ENCODE measurements around the gene DLST.

DLST gene
- 91.6 to 103 (median 95.5) reads per million in 3 donors for total RNA-seq

DNA sequence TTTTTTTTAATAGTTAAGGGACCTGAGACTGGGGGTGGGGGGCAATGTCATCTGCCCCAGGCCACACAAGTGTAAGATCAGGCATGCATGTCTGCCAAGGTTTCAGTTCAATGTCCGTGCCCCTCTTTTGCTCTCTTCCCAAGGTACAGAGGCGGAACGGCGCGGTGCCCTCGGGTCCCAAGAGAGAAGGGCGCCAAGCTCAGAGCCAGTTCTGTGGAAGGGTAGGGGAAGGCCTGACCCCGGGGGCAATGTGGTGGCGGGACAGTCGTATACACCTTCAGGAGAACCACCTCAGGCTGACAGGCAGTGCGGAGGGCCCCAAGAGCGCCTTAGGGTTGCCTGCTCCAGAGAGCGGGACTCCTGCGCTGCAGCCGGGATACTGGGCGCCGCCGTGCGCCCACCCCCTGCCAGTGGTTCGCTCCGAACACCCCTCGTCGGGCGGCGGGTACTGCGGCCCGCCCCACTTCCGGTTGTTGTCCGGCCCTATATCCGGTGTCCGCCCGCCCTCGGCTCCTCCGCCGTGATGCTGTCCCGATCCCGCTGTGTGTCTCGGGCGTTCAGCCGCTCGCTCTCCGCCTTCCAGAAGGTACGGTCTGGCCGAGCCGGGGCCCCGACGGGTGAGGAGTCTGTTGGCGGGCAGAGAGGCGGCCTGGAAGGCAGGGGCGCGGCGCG lies at the start of gene DLST:
DLST (plus strand) TSS at position 486 of the 672 bp plus-strand sequence; CDS start at position 524, 38 bp downstream.
- H3K4me1 ChIP-seq (ENCODE audit: control insufficient read depth, insufficient read depth, low read length, poor library complexity, severe bottlenecking), result peaks cover 18% of the 10 kb centered on the region
- peak within 1 kb of the TSS; percentile 90 for H3K4me3 ChIP-seq (ENCODE audit: insufficient read depth, low read depth, low read length, poor library complexity, severe bottlenecking)

DNA sequence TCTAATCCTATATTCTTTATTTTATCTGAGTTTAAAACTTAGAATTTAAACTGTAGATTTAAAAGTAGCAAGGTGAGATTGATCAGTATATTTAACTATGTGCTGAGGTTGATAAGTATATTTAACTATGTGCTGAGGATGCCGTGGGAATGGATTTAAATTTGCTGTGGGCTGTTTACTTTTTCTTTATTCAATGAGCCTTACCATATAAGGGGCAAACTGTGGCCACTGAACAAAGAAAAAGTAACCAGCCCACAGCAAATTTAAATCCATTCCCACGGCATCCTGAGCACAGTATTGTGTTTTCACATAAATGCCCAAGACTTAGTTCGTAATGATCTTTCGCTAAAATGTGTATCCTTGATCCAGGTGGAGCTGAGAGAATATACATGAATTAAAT lies 48.9 kb upstream of the DLST start:
- DNase-seq, result no peak
- no peaks in the 10 kb centered on the region for H3K9me3 ChIP-seq (ENCODE audit: control insufficient read depth, low read length)

More for the DNA sequence above, at the start of gene DLST:
- H3K27ac ChIP-seq (ENCODE audit: insufficient read depth, low read length, poor library complexity, severe bottlenecking), result peak within 1 kb of the TSS; percentile 93
- H3K27me3 ChIP-seq (replicated peaks; ENCODE audit: control insufficient read depth, insufficient read depth, low read length, poor library complexity, severe bottlenecking), result no peaks in the 10 kb centered on the region
- peak; percentile 69 to 78 (median 72) for DNase-seq
- H3K36me3 ChIP-seq (ENCODE audit: control insufficient read depth, insufficient read depth, low read length), result no peaks in the 10 kb centered on the region
- H3K9me3 ChIP-seq (ENCODE audit: control insufficient read depth, low read length), result no peaks in the 10 kb centered on the region

DNA sequence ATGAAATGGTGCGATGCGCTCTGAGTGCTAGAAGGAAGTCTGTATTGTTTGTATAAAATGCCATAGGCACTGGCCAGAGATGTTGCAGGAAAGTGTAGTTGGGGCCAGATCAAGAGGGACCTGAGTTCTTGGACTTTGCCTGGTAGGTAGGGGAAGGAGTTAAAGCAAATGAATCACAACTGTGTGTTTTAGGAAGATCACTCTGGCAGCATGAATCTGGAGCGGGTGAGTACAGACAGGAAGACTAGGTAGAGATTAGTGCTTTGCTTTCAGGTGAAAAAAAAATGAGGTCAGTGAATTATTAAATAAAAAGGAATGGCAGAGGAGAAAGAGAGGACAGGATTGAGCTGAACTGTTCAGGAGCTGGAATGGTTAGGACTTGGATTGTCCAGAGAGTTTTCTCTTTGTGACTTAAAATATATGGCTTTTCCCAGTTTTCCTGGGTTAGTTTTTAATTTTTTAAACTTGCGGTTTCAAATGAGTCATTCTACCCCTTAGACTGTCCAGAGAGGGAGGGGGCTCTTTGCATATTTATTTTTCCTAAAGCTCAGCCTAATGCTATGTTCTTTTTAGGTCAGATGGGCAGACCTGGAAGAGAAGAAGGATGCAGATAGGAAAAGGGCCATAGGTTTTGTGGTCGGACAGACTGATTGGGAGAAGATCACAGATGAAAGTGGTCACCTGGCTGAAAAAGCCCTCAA lies 46.9 kb upstream of the DLST start:
- H3K27ac ChIP-seq (ENCODE audit: insufficient read depth, low read length, poor library complexity, severe bottlenecking), result no peak overlapping the region
- H3K4me1 ChIP-seq (ENCODE audit: control insufficient read depth, insufficient read depth, low read length, poor library complexity, severe bottlenecking), result peaks cover 23% of the 10 kb centered on the region
- H3K36me3 ChIP-seq (ENCODE audit: control insufficient read depth, insufficient read depth, low read length), result peaks cover 10% of the 10 kb centered on the region
- H3K4me3 ChIP-seq (ENCODE audit: insufficient read depth, low read depth, low read length, poor library complexity, severe bottlenecking), result no peak overlapping the region
- no peak for DNase-seq
- H3K9me3 ChIP-seq (ENCODE audit: control insufficient read depth, low read length), result no peaks in the 10 kb centered on the region
- H3K27me3 ChIP-seq (replicated peaks; ENCODE audit: control insufficient read depth, insufficient read depth, low read length, poor library complexity, severe bottlenecking), result no peaks in the 10 kb centered on the region

More for the DNA sequence above, 48.9 kb upstream of the DLST start:
- H3K4me3 ChIP-seq (ENCODE audit: insufficient read depth, low read depth, low read length, poor library complexity, severe bottlenecking), result no peak overlapping the region
- peaks cover 20% of the 10 kb centered on the region for H3K36me3 ChIP-seq (ENCODE audit: control insufficient read depth, insufficient read depth, low read length)
- no peak overlapping the region for H3K27ac ChIP-seq (ENCODE audit: insufficient read depth, low read length, poor library complexity, severe bottlenecking)
- peaks cover 23% of the 10 kb centered on the region for H3K4me1 ChIP-seq (ENCODE audit: control insufficient read depth, insufficient read depth, low read length, poor library complexity, severe bottlenecking)
- no peaks in the 10 kb centered on the region for H3K27me3 ChIP-seq (replicated peaks; ENCODE audit: control insufficient read depth, insufficient read depth, low read length, poor library complexity, severe bottlenecking)

DNA sequence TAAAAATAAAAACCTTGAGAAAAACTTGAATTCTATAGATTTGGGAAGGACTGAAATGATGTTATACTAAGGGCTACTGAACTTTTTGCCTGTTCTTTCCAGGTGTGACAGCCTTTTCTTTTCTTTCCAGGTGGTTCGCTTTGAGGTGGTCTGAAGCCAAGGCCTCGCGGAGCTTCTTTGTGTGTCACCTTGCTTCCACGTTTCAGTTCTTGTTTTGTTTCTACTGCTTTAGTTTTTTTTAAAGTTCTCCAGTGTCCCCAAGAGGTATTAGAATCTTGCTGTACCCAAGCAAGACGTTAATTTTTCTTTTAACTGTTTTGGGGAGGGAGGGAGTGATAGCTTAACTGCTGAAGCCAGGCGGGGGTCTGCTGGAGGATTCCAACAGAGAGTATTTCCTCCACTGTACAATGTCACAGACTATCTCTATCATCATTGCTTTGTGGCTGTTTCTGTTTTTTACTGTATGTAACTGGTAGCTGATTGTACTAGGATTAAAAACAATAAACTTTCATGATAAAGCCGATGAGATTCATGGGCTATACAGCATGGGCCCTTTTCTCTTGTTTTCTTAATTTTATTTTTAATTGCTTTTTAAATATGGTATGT lies 46.0 kb upstream of the DLST start:
- peaks cover 23% of the 10 kb centered on the region for H3K4me1 ChIP-seq (ENCODE audit: control insufficient read depth, insufficient read depth, low read length, poor library complexity, severe bottlenecking)
- no peaks in the 10 kb centered on the region for H3K27me3 ChIP-seq (replicated peaks; ENCODE audit: control insufficient read depth, insufficient read depth, low read length, poor library complexity, severe bottlenecking)
- no peak overlapping the region for H3K4me3 ChIP-seq (ENCODE audit: insufficient read depth, low read depth, low read length, poor library complexity, severe bottlenecking)
- H3K9me3 ChIP-seq (ENCODE audit: control insufficient read depth, low read length), result no peaks in the 10 kb centered on the region
- DNase-seq, result no peak
- peaks cover 1% of the 10 kb centered on the region for H3K36me3 ChIP-seq (ENCODE audit: control insufficient read depth, insufficient read depth, low read length)
- H3K27ac ChIP-seq (ENCODE audit: insufficient read depth, low read length, poor library complexity, severe bottlenecking), result no peak overlapping the region

DNA sequence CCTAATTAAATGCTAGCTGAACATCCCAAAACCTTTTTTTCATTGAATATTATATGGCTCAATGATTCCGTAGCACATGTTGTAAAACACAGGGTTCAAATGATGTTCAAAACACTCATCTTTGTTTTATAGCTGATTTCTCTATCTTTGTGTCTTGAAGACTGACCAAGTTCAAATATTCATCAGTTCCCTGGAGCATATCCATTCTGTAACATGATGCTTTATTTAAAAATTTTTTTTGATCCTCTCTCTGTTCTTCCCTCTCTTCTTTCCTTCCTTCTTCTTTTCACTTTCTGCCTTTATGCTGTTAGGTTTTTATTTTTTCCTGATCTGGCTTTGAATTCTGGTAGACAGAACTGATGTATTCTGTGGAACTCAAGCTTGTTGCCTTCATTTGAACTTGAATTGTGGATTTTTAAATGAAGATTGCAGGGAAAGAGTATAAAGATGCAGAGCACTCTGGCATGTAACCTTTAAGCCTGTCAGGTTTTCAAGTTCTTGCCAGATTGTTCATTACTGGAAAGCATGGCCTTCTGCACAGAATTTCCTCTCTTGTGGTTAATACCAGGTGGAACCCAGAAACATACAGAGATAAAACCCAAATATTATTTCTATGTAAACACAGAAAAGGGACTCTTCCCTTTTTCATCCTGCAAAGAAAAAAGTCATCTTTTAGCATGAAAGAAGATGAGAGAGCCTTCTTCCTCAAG lies 45.3 kb upstream of the DLST start:
- no peak for DNase-seq
- Histone ChIP-seq H3K36me3 (ENCODE audit: control insufficient read depth, insufficient read depth, low read length) (no peaks in the 10 kb centered on the region), H3K4me1 (ENCODE audit: control insufficient read depth, insufficient read depth, low read length, poor library complexity, severe bottlenecking) (peaks cover 24% of the 10 kb centered on the region), H3K4me3 (ENCODE audit: insufficient read depth, low read depth, low read length, poor library complexity, severe bottlenecking) (no peak overlapping the region), H3K9me3 (ENCODE audit: control insufficient read depth, low read length) (no peaks in the 10 kb centered on the region), H3K27ac (ENCODE audit: insufficient read depth, low read length, poor library complexity, severe bottlenecking) (no peak overlapping the region), H3K27me3 (replicated peaks; ENCODE audit: control insufficient read depth, insufficient read depth, low read length, poor library complexity, severe bottlenecking) (no peaks in the 10 kb centered on the region)

DNA sequence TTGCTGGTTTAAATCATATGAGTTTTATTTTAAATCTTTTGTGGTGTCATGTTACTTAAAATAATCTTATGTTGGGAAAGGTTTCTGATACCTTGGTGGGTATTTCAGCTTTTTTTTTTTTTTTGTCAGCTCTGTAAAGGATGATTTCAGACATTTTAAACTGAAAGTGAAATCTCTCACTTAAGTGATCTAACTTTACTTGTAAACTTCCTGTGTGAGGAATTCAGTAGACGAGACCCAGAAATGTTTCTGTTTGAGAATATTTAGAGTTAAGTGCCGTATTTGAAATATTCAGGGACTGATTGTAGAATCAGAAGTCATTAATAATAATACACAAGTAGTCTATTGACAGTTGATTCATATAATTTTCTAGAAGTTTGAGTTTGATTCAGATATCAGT lies 43.5 kb upstream of the DLST start:
- Histone ChIP-seq H3K4me1 (ENCODE audit: control insufficient read depth, insufficient read depth, low read length, poor library complexity, severe bottlenecking) (peaks cover 33% of the 10 kb centered on the region), H3K9me3 (ENCODE audit: control insufficient read depth, low read length) (no peaks in the 10 kb centered on the region), H3K36me3 (ENCODE audit: control insufficient read depth, insufficient read depth, low read length) (no peaks in the 10 kb centered on the region), H3K27me3 (replicated peaks; ENCODE audit: control insufficient read depth, insufficient read depth, low read length, poor library complexity, severe bottlenecking) (no peaks in the 10 kb centered on the region), H3K27ac (ENCODE audit: insufficient read depth, low read length, poor library complexity, severe bottlenecking) (peak overlapping the region; percentile 73), H3K4me3 (ENCODE audit: insufficient read depth, low read depth, low read length, poor library complexity, severe bottlenecking) (peak overlapping the region; percentile 13)
- DNase-seq, result no peak

DNA sequence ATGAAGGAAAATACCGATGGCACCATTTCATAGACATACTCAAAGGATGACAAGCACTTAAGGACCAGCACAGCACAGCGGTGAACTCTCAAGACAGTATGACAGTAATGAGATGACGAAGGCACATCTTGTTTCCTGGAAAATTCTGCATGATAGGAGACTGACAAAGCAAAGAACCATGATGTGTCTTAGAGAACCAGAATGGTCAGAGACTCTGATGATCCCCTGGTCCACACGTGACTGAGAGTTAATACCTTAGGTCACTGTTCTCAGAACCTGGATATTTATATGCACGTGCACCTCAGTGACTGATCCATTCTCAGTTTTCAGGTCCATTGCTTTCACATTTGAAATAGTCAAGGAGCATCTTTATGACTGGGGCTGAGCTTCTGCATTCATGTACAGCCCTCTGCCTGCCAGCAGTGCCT lies 41.1 kb upstream of the DLST start:
- Histone ChIP-seq H3K4me3 (ENCODE audit: insufficient read depth, low read depth, low read length, poor library complexity, severe bottlenecking) (no peak overlapping the region), H3K4me1 (ENCODE audit: control insufficient read depth, insufficient read depth, low read length, poor library complexity, severe bottlenecking) (peaks cover 30% of the 10 kb centered on the region), H3K27ac (ENCODE audit: insufficient read depth, low read length, poor library complexity, severe bottlenecking) (no peak overlapping the region), H3K27me3 (replicated peaks; ENCODE audit: control insufficient read depth, insufficient read depth, low read length, poor library complexity, severe bottlenecking) (no peaks in the 10 kb centered on the region), H3K9me3 (ENCODE audit: control insufficient read depth, low read length) (no peaks in the 10 kb centered on the region), H3K36me3 (ENCODE audit: control insufficient read depth, insufficient read depth, low read length) (no peaks in the 10 kb centered on the region)
- no peak for DNase-seq

DNA sequence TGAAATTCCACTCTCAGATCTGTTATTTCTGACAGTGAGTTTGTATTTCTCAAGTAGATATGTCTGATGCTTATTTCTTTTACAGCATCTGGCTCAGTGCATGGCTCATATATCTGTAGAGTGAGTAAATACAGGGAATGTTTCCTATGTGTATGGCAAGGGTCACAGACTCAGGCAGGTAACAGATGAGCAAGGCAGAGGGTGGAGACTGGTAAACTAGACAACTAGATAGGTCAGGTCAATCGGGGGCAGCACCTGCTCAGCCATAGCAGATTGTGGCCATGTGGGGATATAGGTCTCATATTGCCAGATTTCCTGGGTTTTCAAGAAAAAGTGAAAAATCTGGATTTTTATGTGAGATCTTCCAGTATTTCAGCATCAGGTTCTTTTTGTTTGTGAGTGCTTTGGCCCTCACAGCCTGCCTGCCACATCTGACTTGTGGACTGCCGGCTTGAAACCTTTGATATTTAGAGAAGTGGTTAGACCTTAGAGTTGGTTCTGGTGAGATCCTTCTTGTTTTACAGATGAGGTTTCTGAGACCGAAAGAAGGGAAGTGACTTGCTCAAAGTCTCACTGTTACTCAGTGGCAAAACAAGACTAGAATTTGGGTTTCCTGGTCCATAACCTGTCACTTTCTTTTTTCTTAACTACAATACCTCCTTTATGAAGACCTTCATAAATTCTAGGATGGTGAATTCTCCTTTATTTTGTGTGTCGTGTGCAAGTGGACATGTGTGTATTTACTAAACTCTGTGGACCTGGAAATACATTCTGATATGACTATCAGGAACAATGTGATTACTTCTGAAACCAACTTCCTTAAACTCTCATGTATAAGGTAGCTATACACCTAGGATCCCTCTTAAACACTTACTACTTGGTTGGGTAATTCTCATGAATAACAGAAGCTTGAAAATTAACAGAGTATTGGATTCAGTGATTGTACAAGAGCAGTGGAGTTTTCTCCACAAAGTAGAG lies 40.2 kb upstream of the DLST start:
- no peak overlapping the region for H3K27ac ChIP-seq (ENCODE audit: insufficient read depth, low read length, poor library complexity, severe bottlenecking)
- no peak for DNase-seq
- peaks cover 21% of the 10 kb centered on the region for H3K4me1 ChIP-seq (ENCODE audit: control insufficient read depth, insufficient read depth, low read length, poor library complexity, severe bottlenecking)
- no peak overlapping the region for H3K4me3 ChIP-seq (ENCODE audit: insufficient read depth, low read depth, low read length, poor library complexity, severe bottlenecking)
- H3K27me3 ChIP-seq (replicated peaks; ENCODE audit: control insufficient read depth, insufficient read depth, low read length, poor library complexity, severe bottlenecking), result no peaks in the 10 kb centered on the region
- H3K9me3 ChIP-seq (ENCODE audit: control insufficient read depth, low read length), result no peaks in the 10 kb centered on the region
- no peaks in the 10 kb centered on the region for H3K36me3 ChIP-seq (ENCODE audit: control insufficient read depth, insufficient read depth, low read length)

DNA sequence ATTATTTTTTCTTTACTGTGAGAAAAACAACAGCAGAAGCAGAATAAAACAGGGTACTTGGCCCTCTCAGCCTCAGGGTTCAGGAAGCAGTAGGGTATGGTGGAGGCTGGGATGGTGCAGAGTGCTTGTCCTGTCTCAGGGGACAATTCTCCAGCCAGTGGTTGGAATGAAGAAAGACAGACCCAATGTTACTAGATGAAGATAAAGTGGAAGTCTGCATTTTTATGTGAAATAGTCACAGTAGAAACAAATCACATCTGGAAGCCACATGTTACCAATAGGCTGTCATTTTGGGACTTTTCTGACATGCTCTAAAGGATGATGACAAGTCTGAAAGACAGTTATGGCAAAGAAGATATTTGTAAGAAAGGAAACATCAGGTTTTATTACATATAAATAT lies 38.1 kb upstream of the DLST start:
- no peak for DNase-seq
- no peaks in the 10 kb centered on the region for H3K36me3 ChIP-seq (ENCODE audit: control insufficient read depth, insufficient read depth, low read length)
- H3K4me3 ChIP-seq (ENCODE audit: insufficient read depth, low read depth, low read length, poor library complexity, severe bottlenecking), result no peak overlapping the region
- H3K27me3 ChIP-seq (replicated peaks; ENCODE audit: control insufficient read depth, insufficient read depth, low read length, poor library complexity, severe bottlenecking), result no peaks in the 10 kb centered on the region
- H3K4me1 ChIP-seq (ENCODE audit: control insufficient read depth, insufficient read depth, low read length, poor library complexity, severe bottlenecking), result peaks cover 12% of the 10 kb centered on the region
- H3K27ac ChIP-seq (ENCODE audit: insufficient read depth, low read length, poor library complexity, severe bottlenecking), result no peak overlapping the region
- H3K9me3 ChIP-seq (ENCODE audit: control insufficient read depth, low read length), result no peaks in the 10 kb centered on the region
